ENCODE results near the gene DPM2.

DNA sequence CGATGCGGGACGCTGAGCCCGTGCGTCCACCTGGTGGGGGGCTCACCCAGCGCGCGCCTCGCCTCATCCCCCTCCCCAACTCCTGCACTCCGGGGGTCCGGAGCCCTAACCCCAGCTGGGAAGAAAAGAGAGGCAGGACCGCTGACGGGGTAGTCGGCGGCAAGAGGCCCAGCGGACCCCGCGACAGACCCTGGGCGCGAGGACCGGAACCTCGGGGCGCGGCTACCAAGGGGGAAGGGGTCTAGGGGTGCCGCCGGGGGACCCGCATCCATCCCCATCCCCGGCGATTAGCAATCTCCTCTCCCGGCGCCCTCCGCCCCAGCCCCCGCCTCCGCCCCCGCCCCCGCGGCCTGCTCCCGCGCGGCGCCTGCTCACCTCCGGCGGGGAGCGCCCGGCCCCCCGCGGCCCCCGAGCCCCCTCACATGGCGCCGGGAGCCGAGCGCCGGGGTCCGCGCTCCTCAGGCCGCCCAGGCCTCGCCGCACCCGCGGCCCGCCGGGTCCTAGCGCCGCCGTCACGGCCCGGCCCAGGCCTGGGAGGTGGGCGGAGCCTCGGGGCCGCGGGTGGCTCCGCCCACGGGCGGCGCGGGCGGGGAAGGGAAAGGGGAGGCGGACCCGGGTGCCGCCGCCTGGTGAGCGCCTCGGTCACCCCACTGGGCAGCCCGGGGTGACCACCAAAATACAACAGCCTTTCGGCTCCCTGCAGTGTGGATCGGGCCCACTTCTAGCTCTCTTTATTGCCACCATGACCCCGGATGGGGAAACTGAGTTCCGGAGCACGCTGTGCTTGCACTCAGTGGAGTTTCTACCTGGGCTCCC is 38.3 kb downstream of the DPM2 start, which contains the start of gene ST6GALNAC6:
- TF ChIP-seq, protein P1, sequence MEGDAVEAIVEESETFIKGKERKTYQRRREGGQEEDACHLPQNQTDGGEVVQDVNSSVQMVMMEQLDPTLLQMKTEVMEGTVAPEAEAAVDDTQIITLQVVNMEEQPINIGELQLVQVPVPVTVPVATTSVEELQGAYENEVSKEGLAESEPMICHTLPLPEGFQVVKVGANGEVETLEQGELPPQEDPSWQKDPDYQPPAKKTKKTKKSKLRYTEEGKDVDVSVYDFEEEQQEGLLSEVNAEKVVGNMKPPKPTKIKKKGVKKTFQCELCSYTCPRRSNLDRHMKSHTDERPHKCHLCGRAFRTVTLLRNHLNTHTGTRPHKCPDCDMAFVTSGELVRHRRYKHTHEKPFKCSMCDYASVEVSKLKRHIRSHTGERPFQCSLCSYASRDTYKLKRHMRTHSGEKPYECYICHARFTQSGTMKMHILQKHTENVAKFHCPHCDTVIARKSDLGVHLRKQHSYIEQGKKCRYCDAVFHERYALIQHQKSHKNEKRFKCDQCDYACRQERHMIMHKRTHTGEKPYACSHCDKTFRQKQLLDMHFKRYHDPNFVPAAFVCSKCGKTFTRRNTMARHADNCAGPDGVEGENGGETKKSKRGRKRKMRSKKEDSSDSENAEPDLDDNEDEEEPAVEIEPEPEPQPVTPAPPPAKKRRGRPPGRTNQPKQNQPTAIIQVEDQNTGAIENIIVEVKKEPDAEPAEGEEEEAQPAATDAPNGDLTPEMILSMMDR (IDR thresholded peaks at IDR 0.05): peak in 1 of 6 experiments; percentile 13
- peak in 1 of 4 donors; percentile 38 for TF ChIP-seq POLR2A (IDR thresholded peaks at IDR 0.05)
